UCSD-AML1 (cell line): Measurements from ENCODE around the gene FRMD5.
A peak's percentile ranks its signal among the peaks of the same experiment; 100 is the strongest.
"Not testable (repeated sequence)": the region's sequence is repeated elsewhere in the genome, so short reads cannot be mapped to it uniquely, and the experiment has no call there.

ENCODE experiments used
- DNase-seq: peaks from one replicate; lab custom pipeline; 2025; ENCODE audit not compliant: unreplicated experiment; lab: John Stamatoyannopoulos, UW

Gene FRMD5

GRCh38 chr15:43867096-43867495, 328.0 kb downstream of the FRMD5 start:
- DNase-seq: no peak

GRCh38 chr15:43866636-43867035, 328.4 kb downstream of the FRMD5 start:
- DNase-seq: not testable (repeated sequence)

- DNase-seq: no peak
Measured at GRCh38 chr15:43859546-43859945, 335.5 kb downstream of the FRMD5 start.

GRCh38 chr15:43854801-43855200, 340.3 kb downstream of the FRMD5 start:
- DNase-seq: no peak

- no peak for DNase-seq
Measured at GRCh38 chr15:43852607-43853006, 342.5 kb downstream of the FRMD5 start.

GRCh38 chr15:43851251-43851650, 343.8 kb downstream of the FRMD5 start:
- DNase-seq: no peak

- no peak for DNase-seq
Measured at GRCh38 chr15:43845421-43845820, 349.6 kb downstream of the FRMD5 start.

- not testable (repeated sequence) for DNase-seq
Measured at GRCh38 chr15:43832485-43832884, 362.6 kb downstream of the FRMD5 start.

- DNase-seq: not testable (repeated sequence)
Measured at GRCh38 chr15:43831519-43832052, 363.5 kb downstream of the FRMD5 start.

GRCh38 chr15:43830691-43831275, 364.3 kb downstream of the FRMD5 start:
- DNase-seq: not testable (repeated sequence)

- DNase-seq: not testable (repeated sequence)
Measured at GRCh38 chr15:43829951-43830540, 365.0 kb downstream of the FRMD5 start.

- no peak for DNase-seq
Measured at GRCh38 chr15:43828061-43828657, 366.9 kb downstream of the FRMD5 start.

- DNase-seq: peak; percentile 82
Measured at GRCh38 chr15:43826508-43827341, 368.3 kb downstream of the FRMD5 start, which contains the start of gene WDR76. WDR76 (plus strand) TSS chr15:43827002; CDS start chr15:43827033, 31 bp downstream.

- no peak for DNase-seq
Measured at GRCh38 chr15:43826029-43826507, 369.0 kb downstream of the FRMD5 start.

- not testable (repeated sequence) for DNase-seq
Measured at GRCh38 chr15:43825305-43825704, 369.8 kb downstream of the FRMD5 start.

- DNase-seq: peak; percentile 90
Measured at GRCh38 chr15:43824302-43825246, 370.5 kb downstream of the FRMD5 start, which contains the start of gene MFAP1. MFAP1 (minus strand) TSS chr15:43824690; CDS start chr15:43824569, 121 bp downstream.

GRCh38 chr15:43821505-43821904, 373.6 kb downstream of the FRMD5 start:
- no peak for DNase-seq
